LNCaP clone FGC (cell line): ENCODE data around the gene ANKRD39.

Experiments used
- DNase-seq: peaks from one replicate; pipeline ENCODE4 v3.0.0-alpha.2; 2011; ENCODE audit warnings: low read depth
- H3K4me3 ChIP-seq: 2 replicates; pipeline ENCODE4 v1.5.1; 2011; ENCODE audit warnings: mild to moderate bottlenecking, low read depth, low read length, control low read depth
- TF ChIP-seq, protein P1 (sequence below): IDR thresholded peaks from 2 replicates; pipeline ENCODE4 v1.5.1; 2012; ENCODE audit warnings: mild to moderate bottlenecking; ENCODE audit not compliant: control insufficient read depth, insufficient read depth; ENCODE audit errors: extremely low read depth

The ANKRD39 gene

DNA sequence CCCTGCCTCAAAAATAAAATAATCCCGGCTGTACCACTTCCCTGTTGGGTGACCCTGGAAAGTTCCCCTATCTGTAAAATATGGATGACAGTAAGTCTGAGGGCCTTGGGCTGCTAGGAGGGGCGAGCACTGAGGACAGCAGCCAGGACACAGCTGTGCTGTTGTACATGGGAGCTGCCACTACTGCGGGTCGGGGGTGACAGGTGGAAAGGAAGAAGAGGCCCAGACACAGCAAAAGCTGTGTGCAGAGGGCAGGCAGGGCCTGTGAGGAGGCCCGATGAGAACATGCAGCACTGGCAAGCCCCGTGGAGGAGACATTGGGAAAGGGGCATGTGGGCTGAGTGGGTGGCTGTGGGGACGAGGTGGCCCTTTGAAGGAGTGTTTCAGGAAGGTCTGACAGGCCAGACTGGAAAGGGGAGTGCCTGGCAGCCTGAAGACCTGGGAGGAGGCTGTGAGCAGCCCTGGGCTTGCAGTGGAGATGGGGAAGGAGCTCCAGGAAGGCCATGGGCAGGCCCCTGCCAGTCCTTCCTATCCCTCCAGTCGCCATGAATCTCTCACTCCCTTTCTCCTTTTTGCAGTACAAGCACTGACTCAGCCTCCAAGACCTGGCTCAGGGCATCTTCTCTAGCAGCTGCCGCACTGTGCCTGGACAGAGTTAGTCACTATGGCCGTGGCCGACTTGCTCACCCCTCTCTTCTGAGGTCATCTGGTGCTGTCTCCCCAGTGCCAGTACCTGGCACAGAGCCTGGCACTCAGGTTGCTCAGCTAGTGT is 41.0 kb upstream of the ANKRD39 start:
- H3K4me3 ChIP-seq: no peak overlapping the region
- TF ChIP-seq, protein P1, sequence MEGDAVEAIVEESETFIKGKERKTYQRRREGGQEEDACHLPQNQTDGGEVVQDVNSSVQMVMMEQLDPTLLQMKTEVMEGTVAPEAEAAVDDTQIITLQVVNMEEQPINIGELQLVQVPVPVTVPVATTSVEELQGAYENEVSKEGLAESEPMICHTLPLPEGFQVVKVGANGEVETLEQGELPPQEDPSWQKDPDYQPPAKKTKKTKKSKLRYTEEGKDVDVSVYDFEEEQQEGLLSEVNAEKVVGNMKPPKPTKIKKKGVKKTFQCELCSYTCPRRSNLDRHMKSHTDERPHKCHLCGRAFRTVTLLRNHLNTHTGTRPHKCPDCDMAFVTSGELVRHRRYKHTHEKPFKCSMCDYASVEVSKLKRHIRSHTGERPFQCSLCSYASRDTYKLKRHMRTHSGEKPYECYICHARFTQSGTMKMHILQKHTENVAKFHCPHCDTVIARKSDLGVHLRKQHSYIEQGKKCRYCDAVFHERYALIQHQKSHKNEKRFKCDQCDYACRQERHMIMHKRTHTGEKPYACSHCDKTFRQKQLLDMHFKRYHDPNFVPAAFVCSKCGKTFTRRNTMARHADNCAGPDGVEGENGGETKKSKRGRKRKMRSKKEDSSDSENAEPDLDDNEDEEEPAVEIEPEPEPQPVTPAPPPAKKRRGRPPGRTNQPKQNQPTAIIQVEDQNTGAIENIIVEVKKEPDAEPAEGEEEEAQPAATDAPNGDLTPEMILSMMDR: no peak
- no peak for DNase-seq

DNA sequence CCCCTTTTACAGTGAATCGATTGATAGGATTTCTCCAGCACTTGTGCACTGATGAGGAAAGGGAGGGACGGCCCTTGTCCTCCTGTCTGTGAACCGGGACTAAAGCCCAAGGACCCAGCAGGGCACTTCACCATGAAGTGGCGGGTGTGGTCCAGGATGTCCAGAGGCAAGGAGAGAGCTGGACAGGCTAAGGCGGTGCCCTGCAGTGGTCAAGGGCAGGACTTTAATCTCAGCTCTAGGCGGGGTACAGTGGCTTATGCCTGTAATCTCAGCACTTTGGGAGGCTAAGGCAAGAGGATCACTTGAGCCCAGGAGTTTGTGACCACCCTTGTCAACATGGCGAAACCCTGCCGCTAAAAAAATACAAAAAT is 40.3 kb upstream of the ANKRD39 start:
- DNase-seq: no peak
- no peak overlapping the region for H3K4me3 ChIP-seq
- TF ChIP-seq, protein P1: no peak

DNA sequence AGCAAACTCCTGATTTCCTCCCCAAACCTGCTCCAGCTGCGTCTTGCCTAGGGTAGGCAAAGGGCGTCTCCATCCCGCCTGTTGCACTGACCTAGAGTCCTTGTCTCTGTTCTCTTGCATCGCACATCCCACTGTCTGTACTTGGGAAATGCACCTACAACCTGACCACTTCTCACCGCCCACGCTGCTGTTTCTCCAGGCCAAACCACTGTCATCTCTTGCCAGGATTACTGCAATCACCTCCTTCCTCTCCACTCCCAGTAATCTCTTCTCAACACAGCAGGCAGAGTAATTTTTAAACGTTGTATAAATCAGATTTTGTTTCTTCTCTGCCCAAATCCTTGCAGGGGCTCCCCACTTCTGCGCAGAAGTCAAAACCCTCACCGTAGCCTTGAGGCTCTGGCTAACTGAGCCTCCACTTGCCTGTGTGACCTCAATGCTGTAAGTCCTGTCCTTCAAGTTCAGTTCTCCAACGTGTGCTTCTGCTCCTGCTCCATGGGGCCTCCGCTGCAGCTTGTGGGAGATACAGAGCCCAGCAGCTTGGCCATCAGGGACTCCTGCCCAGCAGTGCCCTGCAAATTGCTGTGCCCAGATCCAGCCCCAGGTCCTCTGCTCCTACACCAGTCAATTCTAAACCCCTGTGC is 39.8 kb upstream of the ANKRD39 start:
- TF ChIP-seq, protein P1: no peak
- DNase-seq: no peak
- H3K4me3 ChIP-seq: no peak overlapping the region

DNA sequence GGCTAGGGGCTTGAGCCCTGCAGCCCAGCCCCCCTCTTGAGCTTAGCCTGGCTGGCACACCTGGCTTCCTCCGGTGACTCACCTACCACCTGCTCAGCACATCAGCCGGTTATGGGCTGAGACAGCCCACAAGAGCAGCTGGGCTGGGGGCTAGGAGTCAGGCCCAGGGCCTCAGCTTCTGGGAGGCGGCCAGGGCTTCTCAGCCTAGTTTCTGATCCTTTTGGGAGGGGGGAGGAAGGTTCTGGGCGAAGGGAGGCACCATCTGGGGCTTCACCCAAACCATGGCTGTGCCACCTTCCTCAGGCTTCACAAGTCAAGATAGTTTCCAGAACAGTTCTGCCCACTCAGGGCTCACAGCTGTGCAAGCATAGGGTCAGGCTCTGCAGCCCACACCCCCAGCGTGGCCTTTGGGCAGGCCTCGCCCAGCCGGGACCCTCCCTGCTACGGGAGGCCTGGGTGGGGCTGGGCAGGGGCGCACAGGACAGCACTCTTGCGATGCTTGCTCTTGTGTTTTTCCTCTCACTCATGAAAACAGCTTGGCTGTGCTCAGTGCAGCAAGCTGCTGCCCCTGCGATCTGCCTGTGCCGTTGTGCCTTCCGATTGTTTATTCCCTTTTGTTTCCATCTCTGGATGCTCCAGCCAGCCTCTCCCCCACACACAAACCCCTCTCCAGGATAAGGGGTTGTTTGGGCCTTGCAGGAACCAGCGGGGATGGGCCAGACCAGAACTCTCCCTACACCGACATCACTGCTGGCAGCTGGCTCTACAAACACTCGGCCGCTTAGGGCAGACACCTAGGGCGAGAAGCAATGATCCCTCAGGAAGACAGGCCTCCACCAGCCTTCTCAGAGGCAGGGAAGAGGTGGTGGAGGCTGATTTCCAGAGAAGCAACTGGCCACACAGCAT is 38.2 kb upstream of the ANKRD39 start:
- no peak overlapping the region for H3K4me3 ChIP-seq
- DNase-seq: no peak
- TF ChIP-seq, protein P1: no peak

DNA sequence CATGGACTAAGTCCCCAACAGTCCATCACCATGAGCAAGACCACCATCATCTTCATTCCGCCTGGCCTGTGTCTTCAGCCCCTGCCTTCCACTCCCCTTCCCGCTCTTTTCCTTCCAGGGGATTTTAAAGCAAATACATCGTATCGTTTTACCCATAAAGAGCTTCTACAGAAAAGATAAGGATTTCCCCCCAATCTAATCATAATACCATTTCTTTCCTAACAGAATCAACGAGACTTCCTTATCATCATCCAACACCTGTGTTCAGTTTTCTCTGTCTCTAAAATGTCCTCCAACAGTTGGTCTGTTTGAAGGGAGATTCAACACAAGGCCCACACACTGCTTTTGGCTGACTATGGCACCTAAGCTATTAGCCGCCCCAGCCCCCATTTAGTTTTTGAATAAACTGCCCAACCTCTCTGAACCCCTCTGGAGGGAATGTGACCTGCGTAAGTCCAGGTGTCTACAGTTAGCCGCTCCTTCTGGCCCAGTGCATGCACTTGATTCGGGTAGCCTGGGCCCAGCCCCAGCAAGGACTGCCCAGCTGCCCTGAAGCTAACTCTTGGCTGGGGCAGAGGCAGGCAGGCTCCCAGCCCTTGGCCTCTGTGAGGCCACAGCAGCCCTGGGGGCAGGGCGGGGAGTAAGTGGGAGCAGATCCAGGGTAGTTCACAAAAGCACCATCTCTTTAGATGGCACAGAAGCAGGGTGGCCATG is 37.4 kb upstream of the ANKRD39 start:
- H3K4me3 ChIP-seq: no peak overlapping the region
- TF ChIP-seq, protein P1: no peak
- no peak for DNase-seq

DNA sequence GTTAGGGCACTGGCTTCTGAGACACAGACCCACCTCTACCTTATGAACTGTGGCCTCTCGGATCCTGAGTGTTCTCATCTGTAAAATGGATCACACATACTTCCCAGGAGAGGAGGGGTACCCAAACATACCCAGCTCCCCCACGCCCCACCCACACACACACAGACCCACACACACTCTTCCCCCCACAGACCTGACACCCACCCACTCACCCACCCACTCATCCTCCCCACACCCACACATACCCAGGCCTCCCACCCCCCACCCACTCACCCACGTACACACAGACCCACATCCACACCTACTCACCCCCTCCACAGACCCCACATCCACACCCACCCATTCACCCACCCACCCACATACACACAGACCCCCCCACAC is 36.3 kb upstream of the ANKRD39 start:
- H3K4me3 ChIP-seq: no peak overlapping the region
- DNase-seq: no peak
- TF ChIP-seq, protein P1: no peak
